Measurements from ENCODE around the gene MACO1. TPM values are rescaled to one million over a fixed set of nuclear protein-coding genes. Genes with fewer than 3 reads are reported as not detected.
"Not testable (repeated sequence)": the region's sequence is repeated elsewhere in the genome, so short reads cannot be mapped to it uniquely, and the experiment has no call there.

The MACO1 gene
- total RNA-seq, 1 experiment from 2014 or later, result 9.6 TPM

DNA sequence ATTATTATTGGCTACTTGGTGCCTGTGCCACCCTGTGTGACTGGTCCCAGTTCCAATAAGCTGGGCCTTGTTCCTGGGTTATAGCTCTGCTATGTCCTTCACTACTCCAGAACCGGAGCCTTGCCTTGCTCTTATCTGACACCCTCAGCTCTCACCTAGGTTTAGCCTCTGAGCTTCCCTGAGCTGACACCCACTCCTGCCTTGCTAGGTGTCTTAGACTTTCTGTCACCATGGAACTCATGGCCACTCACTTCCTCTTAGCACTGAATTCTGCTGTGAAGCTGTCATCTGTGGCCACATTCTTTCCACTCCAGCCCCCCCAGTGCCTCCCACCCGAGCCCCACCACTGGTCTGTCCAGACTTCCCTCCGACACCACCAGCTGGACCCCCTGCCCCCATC lies 41.0 kb upstream of the MACO1 start:
- POLR2A ChIA-PET (ENCODE audit: unreplicated experiment); H3F3A ChIP-seq (ENCODE audit: insufficient read depth, low read depth); H3K4me1 ChIP-seq (replicated peaks; ENCODE audit: insufficient read depth); DNase-seq; H3K4me3 ChIP-seq; H3K4me2 ChIP-seq; H3K27ac ChIP-seq; H3K9me3 ChIP-seq (ENCODE audit: insufficient read depth, low read depth); H3K27me3 ChIP-seq (ENCODE audit: insufficient read depth, low read depth); intact Hi-C loops (cut with micrococcal nuclease; ENCODE audit: unreplicated experiment); CTCF ChIA-PET; H3K9me2 ChIP-seq (ENCODE audit: insufficient read depth); H3K36me3 ChIP-seq (ENCODE audit: low read depth); BruUV-seq (replicated peaks); H3K79me2 ChIP-seq (ENCODE audit: low read depth); H2AFZ ChIP-seq; H4K20me1 ChIP-seq (ENCODE audit: insufficient read depth): not testable (repeated sequence)

DNA sequence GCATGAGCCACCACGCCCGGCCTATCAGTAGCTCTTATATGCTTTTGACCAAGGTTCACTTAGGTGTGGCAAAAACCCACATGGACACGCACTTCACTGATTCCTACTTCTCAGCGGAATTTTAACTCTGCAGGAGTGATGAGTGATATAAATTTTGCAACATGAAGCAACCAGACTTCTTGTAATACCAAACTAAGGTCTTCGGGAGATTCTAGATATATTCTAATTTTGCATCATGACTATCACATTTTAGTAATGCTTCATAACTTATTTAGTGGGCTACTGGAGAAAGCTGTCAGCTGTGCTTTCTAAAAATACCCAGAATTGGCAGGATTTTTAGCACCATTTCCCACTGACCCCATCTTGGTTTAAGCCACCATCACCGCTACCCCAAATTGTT lies 37.9 kb upstream of the MACO1 start:
- intact Hi-C loops (cut with micrococcal nuclease; ENCODE audit: unreplicated experiment), result no loop called here
- Histone ChIP-seq H3F3A (ENCODE audit: insufficient read depth, low read depth) (no peaks in the 10 kb centered on the region), H3K9me3 (ENCODE audit: insufficient read depth, low read depth) (no peaks in the 10 kb centered on the region), H3K4me1 (replicated peaks; ENCODE audit: insufficient read depth) (no peaks in the 10 kb centered on the region), H3K9me2 (ENCODE audit: insufficient read depth) (no peaks in the 10 kb centered on the region), H3K27ac (no peak overlapping the region), H4K20me1 (ENCODE audit: insufficient read depth) (no peaks in the 10 kb centered on the region), H3K79me2 (ENCODE audit: low read depth) (no peaks in the 10 kb centered on the region), H3K36me3 (ENCODE audit: low read depth) (no peaks in the 10 kb centered on the region), H3K4me3 (no peak overlapping the region), H3K27me3 (ENCODE audit: insufficient read depth, low read depth) (no peaks in the 10 kb centered on the region), H2AFZ (no peak overlapping the region), H3K4me2 (no peak overlapping the region)
- BruUV-seq (replicated peaks), result no TSS peak
- TF ChIP-seq EZH2 (IDR thresholded peaks at IDR 0.05; ENCODE audit: low read depth), result no peak
- TF ChIP-seq, protein P1, sequence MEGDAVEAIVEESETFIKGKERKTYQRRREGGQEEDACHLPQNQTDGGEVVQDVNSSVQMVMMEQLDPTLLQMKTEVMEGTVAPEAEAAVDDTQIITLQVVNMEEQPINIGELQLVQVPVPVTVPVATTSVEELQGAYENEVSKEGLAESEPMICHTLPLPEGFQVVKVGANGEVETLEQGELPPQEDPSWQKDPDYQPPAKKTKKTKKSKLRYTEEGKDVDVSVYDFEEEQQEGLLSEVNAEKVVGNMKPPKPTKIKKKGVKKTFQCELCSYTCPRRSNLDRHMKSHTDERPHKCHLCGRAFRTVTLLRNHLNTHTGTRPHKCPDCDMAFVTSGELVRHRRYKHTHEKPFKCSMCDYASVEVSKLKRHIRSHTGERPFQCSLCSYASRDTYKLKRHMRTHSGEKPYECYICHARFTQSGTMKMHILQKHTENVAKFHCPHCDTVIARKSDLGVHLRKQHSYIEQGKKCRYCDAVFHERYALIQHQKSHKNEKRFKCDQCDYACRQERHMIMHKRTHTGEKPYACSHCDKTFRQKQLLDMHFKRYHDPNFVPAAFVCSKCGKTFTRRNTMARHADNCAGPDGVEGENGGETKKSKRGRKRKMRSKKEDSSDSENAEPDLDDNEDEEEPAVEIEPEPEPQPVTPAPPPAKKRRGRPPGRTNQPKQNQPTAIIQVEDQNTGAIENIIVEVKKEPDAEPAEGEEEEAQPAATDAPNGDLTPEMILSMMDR (conservative IDR thresholded peaks at IDR 0.05), result no peak
- ChIA-PET CTCF (no interaction called here), POLR2A (ENCODE audit: unreplicated experiment) (no interaction called here)
- no peak for DNase-seq

DNA sequence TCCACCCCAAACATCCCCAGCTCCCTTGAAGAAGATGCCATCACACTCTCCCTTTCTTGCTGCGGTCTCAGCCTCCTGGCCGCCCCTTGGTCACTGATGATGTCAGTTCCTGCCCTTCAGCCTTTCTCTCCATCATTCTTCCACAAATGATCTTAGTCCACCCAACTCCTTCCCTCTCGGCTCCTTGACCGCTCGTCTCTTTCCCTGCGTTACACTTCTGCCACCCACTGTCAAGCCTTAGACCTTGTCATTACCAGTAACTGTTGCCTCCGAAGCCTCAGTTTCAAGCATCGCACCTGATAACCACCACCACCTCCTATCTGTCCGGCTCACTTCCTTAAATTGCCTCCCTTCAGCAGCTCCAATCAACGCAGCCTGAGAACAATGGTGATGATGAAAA lies 33.1 kb upstream of the MACO1 start:
- H3K9me3 ChIP-seq (ENCODE audit: insufficient read depth, low read depth); POLR2A ChIA-PET (ENCODE audit: unreplicated experiment); H3K79me2 ChIP-seq (ENCODE audit: low read depth); H3K4me2 ChIP-seq; DNase-seq; CTCF ChIA-PET; H3K27ac ChIP-seq; H2AFZ ChIP-seq; H4K20me1 ChIP-seq (ENCODE audit: insufficient read depth); H3K4me3 ChIP-seq; H3K36me3 ChIP-seq (ENCODE audit: low read depth); H3F3A ChIP-seq (ENCODE audit: insufficient read depth, low read depth); H3K4me1 ChIP-seq (replicated peaks; ENCODE audit: insufficient read depth); intact Hi-C loops (cut with micrococcal nuclease; ENCODE audit: unreplicated experiment); H3K27me3 ChIP-seq (ENCODE audit: insufficient read depth, low read depth); BruUV-seq (replicated peaks); H3K9me2 ChIP-seq (ENCODE audit: insufficient read depth): not testable (repeated sequence)

DNA sequence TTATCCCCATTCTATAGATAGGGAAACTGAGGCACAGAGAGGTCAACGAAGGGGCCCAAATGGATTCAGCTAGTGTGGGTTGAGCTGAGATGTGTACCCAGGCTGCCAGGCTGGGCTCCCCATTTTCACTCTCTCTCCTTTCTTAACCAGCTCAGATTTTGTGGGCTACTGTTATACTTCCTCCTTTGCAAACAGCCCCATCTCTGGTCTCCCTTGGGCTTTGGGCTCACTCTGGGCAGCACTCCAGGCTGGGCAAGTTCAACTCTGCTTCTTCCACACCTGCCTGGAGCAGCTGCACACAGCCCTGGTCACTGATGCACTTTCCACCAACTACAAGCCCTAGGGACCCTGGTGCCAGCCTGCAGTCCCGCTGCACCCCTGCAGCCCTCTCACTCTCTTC lies 32.6 kb upstream of the MACO1 start:
- H3K27me3 ChIP-seq (ENCODE audit: insufficient read depth, low read depth); DNase-seq; CTCF ChIA-PET; H3K4me1 ChIP-seq (replicated peaks; ENCODE audit: insufficient read depth); POLR2A ChIA-PET (ENCODE audit: unreplicated experiment); H2AFZ ChIP-seq; H3K36me3 ChIP-seq (ENCODE audit: low read depth); H3K27ac ChIP-seq; H3K9me2 ChIP-seq (ENCODE audit: insufficient read depth); H4K20me1 ChIP-seq (ENCODE audit: insufficient read depth); H3K9me3 ChIP-seq (ENCODE audit: insufficient read depth, low read depth); BruUV-seq (replicated peaks); H3K79me2 ChIP-seq (ENCODE audit: low read depth); H3K4me2 ChIP-seq; H3F3A ChIP-seq (ENCODE audit: insufficient read depth, low read depth); H3K4me3 ChIP-seq; intact Hi-C loops (cut with micrococcal nuclease; ENCODE audit: unreplicated experiment): not testable (repeated sequence)

Measured in PC-9 (cell line).